ENCODE data around the gene LEAP2.

GRCh38 chr5:132868754-132869153 lies 4.7 kb upstream of the LEAP2 start:
- TF ChIP-seq CTCF (IDR thresholded peaks at IDR 0.05): no peak
- no peak for TF ChIP-seq POLR2A (IDR thresholded peaks at IDR 0.05)
- TF ChIP-seq POLR2AphosphoS5 (IDR thresholded peaks at IDR 0.05): no peak
